Activated CD4-positive, alpha-beta T cell treated with anti-CD3 and anti-CD28 coated beads, Interleukin-2, amount 50 U/mL, for 24 hours (primary cell): ENCODE results near the gene MYBPH.

Experiments
- DNase-seq, 2 donors: peaks; one replicate each; pipeline ENCODE4 v3.0.0-alpha.2; 2020; ENCODE audit warnings: low read depth in 1 of 2, low spot score in 1 of 2

The MYBPH gene

DNA sequence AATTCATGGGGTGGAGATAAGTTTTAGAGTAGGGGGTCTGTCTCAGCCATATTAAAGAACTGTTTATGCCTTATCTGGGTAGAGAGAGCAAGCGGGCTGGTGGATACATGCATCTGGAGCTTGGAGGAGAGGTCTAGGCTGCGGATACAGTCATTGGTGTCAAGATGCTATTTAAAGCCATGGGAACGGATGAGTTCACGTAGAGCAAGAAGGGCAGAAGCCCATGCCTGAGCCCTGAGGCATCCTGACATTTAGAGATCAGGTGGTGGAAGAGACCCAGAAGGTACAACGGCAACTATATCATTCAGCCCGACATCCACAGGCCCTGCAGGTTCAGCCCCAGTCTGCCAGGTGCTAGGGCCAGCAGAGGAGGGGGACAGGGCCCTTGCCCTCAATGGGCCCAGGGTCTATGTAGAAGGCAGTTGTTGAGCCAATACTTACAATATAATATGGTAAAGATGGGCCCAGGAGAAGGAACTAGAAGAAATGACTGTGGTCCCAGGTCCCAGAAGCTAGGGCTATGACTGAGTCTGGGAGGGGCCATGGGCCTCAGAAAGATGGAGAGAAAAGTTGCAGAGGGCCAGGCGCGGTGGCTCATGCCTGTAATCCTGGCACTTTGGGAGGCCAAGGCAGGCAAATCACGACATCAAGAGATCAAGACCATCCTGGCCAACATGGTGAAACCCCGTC lies 26.0 kb upstream of the MYBPH start:
- DNase-seq, result no peak

DNA sequence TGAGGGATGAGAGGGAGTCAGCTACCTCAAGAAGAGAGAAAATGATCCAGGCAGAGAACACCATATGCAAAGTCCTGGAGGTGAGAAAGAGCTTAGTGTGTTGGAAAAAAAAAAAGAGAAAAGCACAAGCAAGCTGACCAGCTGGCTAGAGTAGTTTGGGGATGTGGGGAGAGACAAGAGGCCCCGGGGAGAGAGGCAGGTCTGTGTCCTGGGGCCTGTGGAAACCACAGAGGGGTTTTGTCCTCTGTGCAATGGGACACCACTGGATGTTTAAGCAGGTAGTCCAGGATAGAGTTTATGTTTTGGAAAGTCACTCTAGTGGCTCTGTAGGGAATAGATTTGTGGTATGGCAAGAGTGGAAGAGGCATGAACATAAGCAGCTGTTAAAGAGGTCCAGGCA lies 25.3 kb upstream of the MYBPH start:
- no peak for DNase-seq

DNA sequence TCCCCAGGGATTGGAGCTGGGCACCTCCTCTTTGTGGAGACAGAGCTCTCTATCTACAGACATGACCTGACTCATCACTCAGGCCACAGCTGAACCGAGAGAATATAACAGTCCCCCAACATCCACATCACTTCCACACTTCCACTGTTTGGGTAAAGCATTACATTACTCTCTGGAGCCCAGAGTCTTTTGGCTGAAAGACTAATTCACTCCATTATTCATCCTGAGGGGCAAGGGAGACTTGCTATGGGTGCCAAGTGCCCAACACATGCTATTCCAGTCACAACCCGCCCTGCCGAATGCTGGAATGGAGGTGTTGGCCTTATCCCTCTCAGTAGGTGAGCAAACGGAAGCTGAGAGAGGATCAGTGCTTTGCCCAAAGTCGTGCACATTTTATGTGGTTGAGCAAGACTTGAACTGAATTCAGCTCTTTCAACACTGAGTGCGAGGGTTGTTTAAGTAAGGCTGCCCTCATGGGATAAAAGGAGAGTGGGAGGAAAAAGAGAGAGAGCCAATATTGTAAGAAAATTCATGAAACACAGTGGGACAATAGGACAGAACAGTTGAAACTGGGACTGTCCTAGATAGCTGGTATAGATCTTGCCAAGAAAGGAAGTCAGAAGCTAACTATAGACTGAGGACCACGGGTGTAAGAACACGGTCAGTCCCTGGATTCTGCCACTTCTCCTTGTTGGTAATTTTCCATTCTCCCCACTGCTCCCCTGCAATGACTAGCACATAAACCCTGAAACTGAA lies 24.4 kb upstream of the MYBPH start:
- no peak for DNase-seq

DNA sequence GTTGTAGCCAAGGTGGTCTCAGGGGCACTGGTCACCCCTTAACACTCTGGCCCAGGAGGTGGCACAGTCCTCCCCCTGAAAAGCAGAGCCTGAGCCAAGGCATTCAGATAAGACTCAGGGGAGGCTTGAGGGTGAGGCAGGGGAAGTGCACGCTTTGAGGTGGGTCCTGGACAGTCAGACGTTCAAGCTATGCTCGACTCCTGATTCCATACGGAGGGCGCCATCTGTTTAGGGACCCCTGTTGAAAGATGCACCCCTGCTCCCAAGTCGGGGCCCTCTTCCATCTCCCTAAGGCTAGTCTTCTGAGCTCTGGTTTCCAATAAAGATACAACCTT lies 23.8 kb upstream of the MYBPH start:
- no peak for DNase-seq

DNA sequence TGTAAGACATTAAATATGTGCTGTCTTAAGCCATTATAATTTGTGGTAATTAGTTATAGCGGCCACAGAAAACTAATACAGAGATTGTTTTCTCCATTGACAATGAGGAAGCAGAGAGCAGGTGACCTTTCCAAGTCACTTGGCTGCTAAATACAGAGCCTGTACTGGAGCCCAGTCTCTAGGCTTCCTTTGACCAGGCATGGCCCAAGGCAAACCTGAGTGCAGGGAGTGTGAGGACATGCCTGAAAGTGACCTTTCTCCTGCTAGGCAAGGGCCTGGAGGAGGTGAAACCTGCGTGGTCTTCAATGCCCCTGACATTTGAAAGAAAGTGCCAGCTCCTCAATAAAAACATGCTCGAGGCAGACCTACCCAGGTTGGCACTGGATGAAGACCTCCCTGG lies 23.4 kb upstream of the MYBPH start:
- DNase-seq, result no peak

DNA sequence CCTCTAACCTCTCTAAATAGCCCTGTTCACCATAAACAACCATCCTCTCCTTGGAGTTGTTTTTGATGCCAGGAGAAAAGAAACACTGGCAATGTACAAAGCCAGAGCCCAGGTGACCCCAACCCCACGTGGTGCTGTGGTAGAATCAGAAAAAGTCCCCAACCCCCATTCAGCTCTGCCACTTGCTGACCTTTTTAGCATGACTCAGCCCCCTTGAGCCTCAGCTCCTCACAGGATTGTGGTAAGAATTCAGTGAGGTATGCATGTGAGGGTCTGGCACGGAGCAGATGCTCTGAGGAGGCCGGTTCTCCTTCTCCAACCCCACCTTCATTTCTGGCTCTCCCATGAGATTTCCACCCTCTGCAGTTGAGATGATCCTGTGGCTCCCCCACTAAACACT lies 22.0 kb upstream of the MYBPH start:
- no peak for DNase-seq

DNA sequence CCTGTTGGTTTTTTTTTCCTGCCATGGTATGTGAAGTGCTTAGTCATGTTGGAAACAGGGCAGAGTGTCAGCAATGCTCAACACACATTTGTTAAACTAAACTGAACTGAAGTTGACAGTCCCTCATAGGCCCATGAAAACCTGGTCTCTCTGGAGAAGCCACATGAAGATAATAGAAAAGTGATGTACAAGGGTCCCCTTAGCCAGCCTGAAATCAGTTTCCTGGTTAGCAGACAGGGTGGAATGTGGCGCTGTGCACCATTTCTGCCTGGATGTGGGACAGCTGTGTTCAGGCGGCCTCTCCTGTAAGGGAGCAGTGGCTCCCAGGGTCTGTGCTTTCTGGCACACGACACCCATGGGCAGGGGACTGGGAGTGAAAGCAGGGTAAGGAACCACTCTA lies 20.7 kb upstream of the MYBPH start:
- no peak for DNase-seq

DNA sequence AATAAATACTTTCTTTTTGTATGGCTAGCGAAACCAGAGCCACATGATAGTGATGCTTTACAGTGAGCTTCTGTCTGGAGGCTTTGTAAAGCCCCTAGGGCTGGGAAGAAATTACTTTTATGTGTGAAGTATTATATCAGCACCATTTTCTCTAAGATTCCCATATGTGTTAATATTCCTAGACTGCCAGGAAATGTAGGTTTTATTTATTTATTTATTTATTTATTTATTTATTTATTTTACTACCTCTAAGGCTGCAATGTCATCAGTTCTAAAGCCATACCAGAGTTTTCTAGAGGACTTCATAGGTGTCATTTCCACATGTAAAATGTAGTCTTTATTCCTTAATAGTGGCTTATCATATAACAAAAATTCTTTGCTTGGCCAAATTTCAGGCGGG lies 15.3 kb upstream of the MYBPH start:
- DNase-seq, result no peak

DNA sequence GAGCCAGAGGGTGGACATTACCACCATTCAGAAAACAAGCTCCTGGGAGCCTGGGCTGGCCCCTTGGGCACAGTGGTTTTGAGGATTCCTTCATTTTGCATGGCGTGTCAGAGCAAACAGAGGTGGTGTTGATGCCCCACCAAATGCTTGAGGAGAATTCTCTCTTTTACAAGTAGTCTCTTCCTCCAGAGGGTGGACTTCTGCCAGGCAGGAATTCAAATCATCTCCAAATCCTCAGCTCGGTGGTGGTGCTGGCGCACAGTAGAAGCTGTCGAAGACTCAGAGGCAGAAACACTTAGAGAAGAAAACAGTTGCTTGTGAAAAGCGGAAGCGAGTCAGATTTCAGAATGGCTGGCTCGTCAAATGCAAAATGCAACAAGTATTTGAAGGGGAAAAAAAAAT lies 14.3 kb upstream of the MYBPH start:
- no peak for DNase-seq

DNA sequence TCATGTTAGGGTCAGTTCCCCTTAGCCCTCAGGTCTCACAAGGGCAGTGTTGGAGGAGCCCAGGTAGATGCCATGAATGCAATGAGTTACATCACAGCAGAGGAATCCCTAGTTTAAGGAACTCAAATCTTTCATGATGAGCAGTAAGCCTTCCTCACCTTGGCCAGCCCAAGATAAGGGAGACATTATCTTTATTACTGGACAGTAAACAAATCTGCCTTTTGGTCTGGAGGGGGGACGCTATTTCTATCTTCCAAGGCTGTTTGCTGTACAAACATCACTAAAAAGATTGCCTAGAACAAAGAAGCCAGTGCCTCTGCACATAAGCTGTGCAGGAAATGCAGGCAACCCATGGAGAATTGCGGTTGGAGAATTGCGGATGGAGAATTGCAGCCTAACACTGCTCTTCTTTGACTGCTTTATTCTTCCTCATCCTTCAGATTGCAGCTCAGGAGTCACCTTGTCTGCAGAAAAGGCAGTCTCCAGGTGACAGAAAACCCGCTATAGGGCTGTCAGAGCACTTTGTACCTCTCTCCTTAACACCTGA lies 13.1 kb upstream of the MYBPH start:
- no peak for DNase-seq

DNA sequence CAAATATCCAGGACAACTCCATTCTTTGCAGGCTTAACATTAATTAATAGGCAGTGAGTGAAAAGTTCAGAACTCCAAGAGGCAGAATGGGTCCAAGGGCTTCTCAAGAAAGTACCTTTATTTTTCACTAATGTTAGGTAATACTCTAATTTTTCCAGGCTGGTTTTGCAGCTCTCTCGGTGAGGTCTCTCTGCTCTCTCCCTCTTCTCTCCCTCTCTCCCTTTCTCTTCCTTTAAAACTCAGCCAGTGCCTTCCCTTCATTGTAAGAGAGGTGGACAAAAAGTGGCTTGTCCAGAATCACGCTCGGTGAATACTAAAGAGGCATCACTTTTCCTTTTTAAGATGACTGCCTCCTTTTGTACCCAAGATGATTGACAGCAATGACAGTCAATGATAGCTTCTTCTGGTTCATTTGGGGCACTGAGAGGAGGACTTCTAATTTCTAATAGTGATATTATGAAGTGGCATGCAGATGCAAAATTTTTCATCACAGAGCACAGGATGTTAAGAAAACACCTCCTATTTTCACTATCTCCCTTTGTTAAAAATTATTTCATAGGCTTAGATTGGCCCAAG lies 12.2 kb upstream of the MYBPH start:
- DNase-seq, result no peak

DNA sequence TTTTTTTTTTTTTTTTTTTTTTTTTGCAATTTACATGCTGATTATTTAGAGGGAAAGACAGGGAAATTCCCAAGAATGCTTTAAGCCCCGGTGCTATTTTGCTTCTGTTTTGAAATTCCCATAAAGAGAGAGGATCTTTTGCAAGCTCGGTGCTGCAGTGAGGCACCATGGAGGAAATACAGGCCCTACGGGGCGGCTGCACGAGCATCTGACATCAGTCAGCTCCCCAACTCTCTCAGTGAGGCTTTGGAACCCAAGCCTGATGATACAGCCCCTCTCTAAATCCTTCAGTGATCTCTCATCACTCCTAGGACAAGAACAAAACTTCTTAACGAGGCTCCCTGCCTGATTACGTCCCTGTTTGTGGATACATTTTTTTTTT lies 11.7 kb upstream of the MYBPH start:
- DNase-seq, result no peak

DNA sequence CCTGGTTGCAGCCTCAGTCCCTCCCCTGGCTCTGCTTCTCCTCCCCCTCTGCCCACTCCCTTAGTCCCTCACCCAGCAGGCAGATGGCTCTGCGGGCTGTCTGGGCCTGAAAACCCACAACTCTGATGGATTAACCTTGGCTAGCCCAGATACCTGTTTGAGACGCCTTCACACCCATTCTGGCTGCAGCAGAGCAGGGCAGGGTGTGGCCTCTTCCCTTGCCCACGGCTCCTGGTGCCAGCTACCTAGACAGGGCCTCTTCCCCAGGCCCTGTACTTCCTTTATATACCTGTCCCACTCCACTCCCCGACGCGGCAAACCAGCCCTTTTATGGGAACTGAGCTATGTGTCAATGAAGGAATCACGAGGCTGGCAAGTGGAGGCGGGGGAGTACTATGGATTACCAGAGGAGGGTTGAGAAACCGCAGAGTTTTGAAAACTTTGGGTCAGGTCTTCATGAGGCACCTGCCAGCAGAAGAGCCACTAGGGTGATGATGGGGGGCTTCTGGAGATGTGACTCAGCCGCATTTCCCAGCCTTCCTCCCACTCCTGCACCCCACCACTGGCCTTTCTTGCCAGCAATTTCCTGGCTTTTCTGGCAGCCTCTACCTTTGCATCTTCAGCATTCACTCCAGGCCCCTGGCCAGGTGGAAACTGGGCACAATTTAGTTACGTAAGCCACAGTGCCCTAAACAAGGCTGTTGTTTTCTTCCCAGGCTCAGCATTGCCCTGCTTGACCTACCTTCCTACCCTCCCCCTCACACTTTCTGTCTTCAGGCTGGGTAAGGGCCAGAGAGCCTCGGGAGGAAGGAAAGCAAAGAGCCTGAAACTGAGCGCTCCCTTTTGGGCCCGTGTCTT lies 11.0 kb upstream of the MYBPH start, which contains the start of gene CHI3L1:
Gene CHI3L1, minus strand, starts transcription at position 259 of the 858 bp plus-strand sequence. Its CDS starts 81 bp downstream, at position 178.
- no peak for DNase-seq

DNA sequence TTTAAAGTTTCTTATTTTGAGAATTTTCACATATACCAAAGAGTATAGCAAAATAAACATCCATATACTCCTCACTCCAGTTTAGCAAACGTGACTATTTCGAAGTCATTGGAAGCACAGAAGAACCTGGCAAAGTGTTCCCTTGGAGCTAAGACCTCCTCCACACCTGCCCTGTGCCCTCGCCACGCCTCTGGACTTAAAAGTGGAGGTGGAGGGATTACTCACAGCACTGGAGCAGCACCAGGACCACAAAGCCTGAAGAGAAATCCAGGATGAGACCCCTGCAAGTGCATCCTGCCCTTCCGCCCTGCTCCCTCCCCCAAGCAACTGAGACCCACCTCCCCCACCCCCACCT lies 10.4 kb upstream of the MYBPH start:
- no peak for DNase-seq

DNA sequence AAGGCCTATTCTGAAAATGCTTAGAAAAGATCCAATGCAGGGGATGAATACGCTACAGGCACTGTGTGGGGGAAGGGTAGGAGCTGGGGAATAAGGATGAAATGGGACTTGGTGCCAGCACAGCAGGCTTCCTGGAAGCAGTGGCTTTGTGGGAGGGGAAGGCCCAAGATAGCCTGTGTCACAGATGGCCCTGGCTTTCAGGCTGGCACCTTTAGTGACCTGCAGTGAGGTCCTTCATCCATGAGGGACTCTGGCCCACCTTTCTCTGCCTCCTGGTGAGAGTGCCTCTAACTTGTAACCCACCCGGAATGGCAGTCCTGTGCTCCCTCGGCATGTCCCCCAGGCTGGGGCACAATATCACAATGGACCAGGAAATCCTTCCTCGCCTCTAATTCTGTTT lies 10.0 kb upstream of the MYBPH start:
- no peak for DNase-seq

DNA sequence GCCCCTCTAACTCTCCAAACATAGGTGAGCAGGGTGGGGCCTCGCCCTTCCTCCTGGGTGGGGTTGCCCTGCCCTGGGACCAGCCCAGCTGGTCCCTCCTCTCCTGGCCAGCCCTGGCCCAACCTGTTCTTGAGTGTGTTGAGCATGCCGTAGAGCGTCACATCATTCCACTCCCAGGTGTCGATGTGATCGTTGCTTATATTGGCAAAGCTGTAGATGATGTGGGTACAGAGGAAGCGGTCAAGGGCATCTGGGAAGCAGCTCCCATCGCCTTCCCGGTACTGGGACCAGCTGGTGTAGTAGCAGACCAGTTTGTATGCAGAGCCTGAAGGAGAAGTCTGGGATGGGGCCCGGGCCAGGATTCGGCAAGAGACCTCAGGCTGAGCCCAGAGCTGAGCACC lies 9.4 kb upstream of the MYBPH start:
- DNase-seq, result no peak

DNA sequence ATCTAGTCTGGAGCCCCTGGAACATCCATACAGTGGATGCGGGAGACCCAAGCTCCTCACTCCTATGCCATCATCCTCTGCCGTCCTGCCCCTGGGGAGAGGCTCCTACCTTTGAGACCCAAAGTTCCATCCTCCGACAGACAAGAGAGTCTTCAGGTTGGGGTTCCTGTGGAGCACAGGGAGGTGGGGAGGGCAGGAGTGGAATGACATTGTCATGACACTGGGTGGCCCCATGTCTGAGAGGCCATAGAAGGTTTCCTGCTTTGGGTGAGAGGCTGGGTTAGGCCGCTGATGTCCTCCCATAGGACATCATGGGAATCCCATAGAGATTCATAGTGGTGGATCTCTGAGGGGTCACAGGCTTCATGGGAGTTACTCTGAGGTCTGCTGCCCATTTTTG lies 8.8 kb upstream of the MYBPH start:
- DNase-seq, result no peak

DNA sequence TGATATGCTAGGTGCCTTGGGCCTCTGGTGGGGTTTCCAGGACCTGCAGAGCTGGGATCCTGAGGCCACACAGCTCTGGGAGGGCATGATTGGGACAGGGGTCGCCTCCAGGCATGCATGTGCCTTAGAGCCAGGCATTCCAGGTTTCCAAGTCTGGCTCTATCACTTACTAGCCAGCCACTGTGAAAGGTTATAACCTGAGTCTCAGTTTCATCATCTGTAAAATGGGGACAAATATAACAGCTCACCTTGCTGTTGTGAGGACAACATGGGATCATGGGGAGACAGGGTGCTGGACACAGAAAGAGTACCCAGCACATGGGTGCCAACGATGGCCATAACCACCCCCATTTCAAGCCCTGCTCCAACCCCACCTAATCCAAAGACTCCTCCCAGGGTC lies 8.2 kb upstream of the MYBPH start:
- DNase-seq, result no peak

DNA sequence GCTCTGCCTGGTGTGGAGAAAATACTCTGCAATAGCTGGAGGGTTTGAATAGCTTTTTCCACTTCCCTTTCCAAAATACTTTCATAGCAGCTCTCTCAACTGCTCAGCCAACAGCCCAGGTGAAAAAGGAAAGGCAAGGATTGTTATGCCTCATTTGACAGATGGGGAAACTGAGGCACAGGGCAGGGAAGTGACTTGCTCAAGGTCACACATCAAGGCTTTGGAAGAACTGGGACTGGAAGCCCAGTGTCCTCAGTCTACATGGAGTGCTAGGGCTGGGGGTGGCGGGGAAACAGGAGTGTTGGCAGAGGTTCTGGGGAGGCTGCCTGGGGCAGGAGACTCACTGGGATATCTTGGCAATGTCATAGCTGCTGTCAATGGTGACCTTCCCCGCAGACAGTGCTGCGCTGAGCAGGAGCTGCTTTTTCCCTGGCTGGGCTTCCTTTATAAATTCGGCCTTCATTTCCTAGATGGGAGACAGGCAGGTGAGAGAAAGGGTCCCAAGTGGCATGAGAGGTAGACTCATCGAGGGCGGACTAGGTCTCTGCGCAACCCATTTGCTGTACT lies 6.8 kb upstream of the MYBPH start:
- DNase-seq, result no peak

DNA sequence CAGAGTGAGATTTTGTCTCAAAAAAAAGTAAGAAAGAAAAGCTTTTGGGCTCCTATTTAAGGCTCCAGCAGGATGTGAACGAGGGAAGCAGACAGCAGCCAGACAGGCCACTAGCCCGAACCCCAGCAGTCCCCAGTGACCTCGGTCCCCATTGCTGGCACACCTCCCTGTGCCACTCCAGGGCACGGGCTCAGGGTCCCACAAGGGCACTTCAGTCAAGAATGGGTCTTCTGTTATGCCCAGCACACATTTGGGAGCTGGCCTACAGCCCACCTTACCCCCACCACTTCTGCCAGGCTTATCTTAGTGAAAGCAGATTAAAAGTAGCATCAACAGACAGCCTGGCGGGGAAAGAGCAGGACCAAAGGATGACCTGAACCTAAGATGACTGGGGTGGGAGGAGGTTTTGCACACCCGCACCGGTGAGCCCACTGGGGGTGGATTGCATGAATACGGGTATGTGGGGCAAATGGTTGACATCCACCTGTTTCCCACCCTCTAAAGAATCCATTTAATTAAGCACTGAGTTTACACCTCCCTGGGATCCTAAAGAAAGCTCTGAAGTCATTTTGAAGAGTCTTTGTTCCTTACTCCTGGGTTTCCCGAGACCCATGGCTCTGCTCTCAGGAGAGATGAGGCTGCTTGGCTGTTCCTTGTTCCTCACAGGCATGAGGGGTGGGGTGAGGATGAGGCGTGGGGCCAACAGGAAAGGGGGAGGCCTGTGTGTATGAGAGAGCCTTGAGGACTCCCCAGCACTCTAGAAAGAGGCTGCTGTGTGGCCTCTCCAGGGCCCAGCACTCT lies 6.2 kb upstream of the MYBPH start:
- DNase-seq, result no peak
